ENCODE measurements around the gene MSS51.

The MSS51 gene

GRCh38 chr10:73416571-73416970 lies 16.8 kb downstream of the MSS51 start:
- no peak overlapping the region for H3K4me3 ChIP-seq (ENCODE audit: low read depth, low read length)
- no peak for TF ChIP-seq CTCF (conservative IDR thresholded peaks at IDR 0.05; ENCODE audit: low read depth, low read length)
- DNase-seq (ENCODE audit: low read depth) = no peak

GRCh38 chr10:73414230-73414945 lies 19.0 kb downstream of the MSS51 start:
- peak; percentile 3 for DNase-seq (ENCODE audit: low read depth)
- no peak for TF ChIP-seq CTCF (conservative IDR thresholded peaks at IDR 0.05; ENCODE audit: low read depth, low read length)
- H3K4me3 ChIP-seq (ENCODE audit: low read depth, low read length) = peak overlapping the region; percentile 98

- TF ChIP-seq CTCF (conservative IDR thresholded peaks at IDR 0.05; ENCODE audit: low read depth, low read length) = peak; percentile 28
- peak; percentile 86 for DNase-seq (ENCODE audit: low read depth)
- peak within 1 kb of the TSS; percentile 98 for H3K4me3 ChIP-seq (ENCODE audit: low read depth, low read length)
Observed at GRCh38 chr10:73413528-73414229, 19.7 kb downstream of the MSS51 start, which contains the start of gene ANXA7. TSS of gene ANXA7 (minus strand) at chr10:73414058. CDS start at chr10:73400856, 13,202 bp downstream.

- no peak for TF ChIP-seq CTCF (conservative IDR thresholded peaks at IDR 0.05; ENCODE audit: low read depth, low read length)
- no peak for DNase-seq (ENCODE audit: low read depth)
- H3K4me3 ChIP-seq (ENCODE audit: low read depth, low read length) = peak overlapping the region; percentile 98
Observed at GRCh38 chr10:73413108-73413527, 20.2 kb downstream of the MSS51 start.

- TF ChIP-seq CTCF (conservative IDR thresholded peaks at IDR 0.05; ENCODE audit: low read depth, low read length) = no peak
- H3K4me3 ChIP-seq (ENCODE audit: low read depth, low read length) = no peak overlapping the region
- no peak for DNase-seq (ENCODE audit: low read depth)
Observed at GRCh38 chr10:73410897-73411296, 22.5 kb downstream of the MSS51 start.

GRCh38 chr10:73408978-73409521 lies 24.3 kb downstream of the MSS51 start:
- DNase-seq (ENCODE audit: low read depth) = no peak
- TF ChIP-seq CTCF (conservative IDR thresholded peaks at IDR 0.05; ENCODE audit: low read depth, low read length) = no peak
- no peak overlapping the region for H3K4me3 ChIP-seq (ENCODE audit: low read depth, low read length)

Measured in choroid plexus epithelial cell (primary cell).